Globus pallidus (tissue), 1 donor: ENCODE measurements around the gene CPNE4.

Source experiments
- DNase-seq: peaks from one replicate; pipeline ENCODE4 v3.0.0-alpha.2; 2015; ENCODE audit warnings: low spot score

CPNE4 gene

DNA sequence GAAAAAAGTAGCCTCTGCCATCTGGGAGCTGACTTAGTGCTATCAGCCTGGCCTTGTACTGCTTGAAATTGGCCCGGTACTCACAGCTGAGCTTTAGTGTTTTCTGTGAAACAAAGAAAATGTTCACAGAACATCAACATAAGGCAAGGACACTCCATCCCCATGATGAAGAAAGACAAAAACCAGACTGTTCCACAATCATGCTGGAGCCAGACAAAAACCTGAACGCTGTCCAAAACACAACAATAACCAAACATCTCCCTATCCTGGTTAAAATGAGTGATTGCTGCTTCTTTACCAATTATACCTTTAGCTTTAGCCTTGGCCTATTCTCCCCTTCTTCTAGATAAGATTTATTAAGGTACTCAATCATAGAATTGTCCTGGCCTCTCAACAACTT, 153.9 kb downstream of the CPNE4 start:
- DNase-seq: peak; percentile 3

- no peak for DNase-seq
Observed at GRCh38 chr3:131868203-131868602, 166.6 kb downstream of the CPNE4 start.

DNA sequence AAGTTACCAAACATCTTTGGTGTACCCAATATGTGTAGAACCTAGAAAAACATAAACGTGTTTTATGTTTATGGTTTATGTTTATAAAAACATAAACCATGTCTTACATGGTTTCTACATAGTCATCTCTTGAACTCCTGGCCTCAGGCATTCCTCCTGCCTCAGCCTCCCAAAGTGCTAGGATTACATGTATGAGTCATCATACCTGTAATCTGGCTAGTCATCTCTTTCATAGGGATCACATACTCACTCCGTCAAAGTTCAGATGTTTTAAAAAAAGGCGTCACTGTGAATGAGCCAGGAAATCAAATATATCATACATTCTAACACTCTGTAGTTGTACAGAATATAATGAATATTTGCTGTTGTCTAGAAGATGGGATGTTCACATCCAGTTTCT, 178.6 kb downstream of the CPNE4 start:
- DNase-seq: no peak

DNA sequence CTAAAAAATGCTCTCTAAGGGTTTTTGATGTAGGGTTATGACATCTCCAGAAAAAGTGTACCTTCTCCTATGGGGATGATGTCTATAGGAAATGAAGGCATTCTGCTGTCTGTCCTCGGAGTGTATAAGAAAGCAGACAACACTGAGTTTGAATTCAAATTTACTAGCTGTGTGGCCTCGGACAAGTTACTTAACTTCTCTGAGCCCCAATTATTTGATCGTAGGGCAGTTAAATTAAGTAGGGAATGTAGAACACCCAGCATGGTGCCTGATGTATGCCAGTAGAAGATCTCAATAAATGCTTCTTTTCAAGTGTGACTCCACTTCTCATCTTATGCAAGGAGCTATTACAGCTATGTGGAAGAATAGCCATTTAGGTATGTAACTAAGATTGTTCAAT, 184.6 kb downstream of the CPNE4 start:
- DNase-seq: no peak

GRCh38 chr3:131849616-131850015, 185.2 kb downstream of the CPNE4 start:
- peak; percentile 3 for DNase-seq

DNA sequence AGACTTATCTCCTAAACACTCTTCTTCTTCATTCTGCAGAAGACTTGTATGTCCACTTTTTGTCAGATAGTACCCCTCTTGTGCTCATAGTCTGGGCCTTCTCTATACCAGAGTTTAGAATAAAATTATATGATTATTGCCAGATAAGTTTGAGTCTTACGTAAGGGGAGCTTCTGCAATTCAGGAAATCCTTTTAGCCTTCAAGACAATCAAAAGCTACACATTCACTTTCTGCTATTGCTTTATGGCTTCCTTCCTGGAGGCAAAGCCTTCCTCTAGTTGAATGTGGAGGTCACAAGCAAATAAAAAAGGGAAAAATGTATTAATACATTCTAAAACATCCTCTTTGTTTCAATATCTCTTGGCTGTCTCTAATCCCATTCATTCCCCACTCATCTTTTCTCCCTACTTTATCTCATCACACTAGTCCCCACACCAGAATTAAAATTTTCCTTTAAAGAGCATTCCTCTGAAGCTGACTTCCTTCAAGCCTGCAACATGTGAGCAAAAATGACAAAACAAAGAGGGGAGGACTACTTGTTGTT, 186.8 kb downstream of the CPNE4 start:
- DNase-seq: no peak

- no peak for DNase-seq
Observed at GRCh38 chr3:131846296-131846924, 188.4 kb downstream of the CPNE4 start.

DNA sequence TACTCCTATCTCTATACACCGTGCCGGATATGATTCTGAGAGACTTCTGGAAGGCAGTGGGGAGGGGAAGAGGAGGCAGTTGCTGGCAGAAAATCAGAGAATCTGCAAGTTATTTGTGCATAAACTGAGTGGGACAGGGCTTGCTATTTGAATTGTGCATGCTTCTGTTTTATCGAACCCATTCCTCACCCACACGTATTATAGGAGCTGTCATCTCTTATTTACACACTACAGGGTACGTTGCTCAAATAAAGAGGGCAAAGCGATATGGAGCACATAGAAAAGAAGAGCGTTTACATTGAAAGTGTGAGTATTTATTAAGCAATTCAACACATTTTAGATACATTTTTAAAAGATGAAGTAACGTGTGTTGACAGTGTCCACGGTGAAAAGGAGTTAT, 191.6 kb downstream of the CPNE4 start:
- DNase-seq: no peak

- DNase-seq: no peak
Observed at GRCh38 chr3:131840156-131840797, 194.5 kb downstream of the CPNE4 start.

- DNase-seq: no peak
Observed at GRCh38 chr3:131835906-131836305, 198.9 kb downstream of the CPNE4 start.

DNA sequence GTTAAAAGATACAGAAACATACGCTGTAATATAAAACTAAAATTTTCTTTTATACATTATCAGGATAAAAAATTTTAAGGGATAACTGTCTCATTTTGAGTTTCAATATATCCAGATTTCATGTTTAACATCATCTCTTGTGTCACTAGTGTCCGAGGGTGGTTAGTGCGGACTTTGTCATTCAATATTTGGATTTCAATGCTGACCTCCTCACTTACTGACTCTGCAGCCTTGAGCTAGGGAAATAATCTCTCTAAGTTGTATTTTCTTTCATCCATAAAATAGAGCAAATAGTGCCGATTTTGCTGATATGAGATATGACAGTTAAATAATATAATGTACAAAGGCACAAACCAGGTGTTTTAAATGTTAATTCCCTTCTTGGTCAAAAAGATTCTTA, 203.2 kb downstream of the CPNE4 start:
- no peak for DNase-seq

- DNase-seq: no peak
Observed at GRCh38 chr3:131821191-131821762, 213.5 kb downstream of the CPNE4 start.

- DNase-seq: no peak
Observed at GRCh38 chr3:131819381-131820055, 215.3 kb downstream of the CPNE4 start.

DNA sequence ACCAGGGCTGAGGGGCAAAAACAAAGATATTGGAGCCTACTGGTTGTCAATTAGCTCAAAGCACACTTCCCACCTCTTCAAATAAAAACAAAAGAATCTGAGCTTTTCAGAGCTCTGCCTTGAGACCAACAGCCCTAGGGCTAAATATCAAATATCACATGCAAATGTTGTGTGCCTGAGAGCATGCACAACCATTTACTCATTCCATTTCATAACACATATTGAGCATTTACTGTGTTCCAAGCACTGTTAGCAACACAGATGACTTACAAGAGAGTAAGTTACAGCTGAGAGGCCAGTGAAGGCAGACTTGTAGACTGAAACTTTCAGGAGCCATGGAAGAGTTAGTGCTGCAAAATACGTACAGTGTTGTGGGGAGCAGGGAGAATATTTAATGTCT, 222.4 kb downstream of the CPNE4 start:
- DNase-seq: no peak

GRCh38 chr3:131811481-131811880, 223.3 kb downstream of the CPNE4 start:
- no peak for DNase-seq

DNA sequence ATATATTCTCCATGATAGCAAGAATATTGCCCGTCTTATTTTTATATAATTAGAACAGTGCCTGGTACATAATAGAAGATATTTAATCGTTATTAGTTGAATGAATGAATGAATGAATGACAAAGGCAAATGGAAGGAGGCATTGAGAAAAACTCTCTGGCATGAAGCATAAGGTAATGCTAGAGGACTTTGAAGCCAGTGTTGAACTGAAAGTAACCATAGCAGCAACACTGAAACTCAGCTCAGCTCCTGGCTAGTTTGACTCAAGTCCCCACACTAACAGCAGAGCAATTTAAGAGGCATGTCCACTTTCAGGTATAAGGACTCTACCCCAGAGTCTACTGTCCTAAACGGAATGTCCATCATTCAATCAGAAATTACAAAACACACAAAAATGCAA, 227.0 kb downstream of the CPNE4 start:
- DNase-seq: no peak

GRCh38 chr3:131806736-131807135, 228.1 kb downstream of the CPNE4 start:
- no peak for DNase-seq

DNA sequence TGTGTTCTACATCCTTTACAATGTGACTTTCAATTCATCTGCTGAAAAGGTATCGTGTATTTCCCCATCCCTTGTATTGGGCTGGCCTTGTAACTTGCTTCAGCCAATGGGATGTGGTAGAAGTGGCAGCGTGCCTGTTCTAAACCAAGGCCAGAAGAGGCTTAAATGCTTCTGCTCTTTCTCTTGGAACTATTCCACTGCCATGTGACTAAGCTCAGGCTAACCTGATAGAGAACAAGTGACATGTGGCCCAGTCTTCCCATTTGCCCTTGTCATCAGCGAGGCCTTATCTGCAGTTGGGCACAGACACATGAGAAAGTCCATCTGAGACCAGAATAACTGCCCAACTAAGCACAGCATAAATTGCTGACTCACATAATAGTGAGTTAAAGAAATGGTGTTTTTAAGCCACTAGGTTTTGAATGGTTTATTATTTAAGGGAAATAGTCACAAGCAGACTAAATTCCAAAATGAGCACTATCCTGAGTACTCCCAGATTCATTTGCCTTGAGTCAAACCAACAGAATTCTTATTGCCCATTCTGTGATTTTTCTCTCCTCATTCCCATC, 230.2 kb downstream of the CPNE4 start:
- no peak for DNase-seq

- no peak for DNase-seq
Observed at GRCh38 chr3:131803113-131803512, 231.7 kb downstream of the CPNE4 start.

- DNase-seq: no peak
Observed at GRCh38 chr3:131802029-131802428, 232.8 kb downstream of the CPNE4 start.

DNA sequence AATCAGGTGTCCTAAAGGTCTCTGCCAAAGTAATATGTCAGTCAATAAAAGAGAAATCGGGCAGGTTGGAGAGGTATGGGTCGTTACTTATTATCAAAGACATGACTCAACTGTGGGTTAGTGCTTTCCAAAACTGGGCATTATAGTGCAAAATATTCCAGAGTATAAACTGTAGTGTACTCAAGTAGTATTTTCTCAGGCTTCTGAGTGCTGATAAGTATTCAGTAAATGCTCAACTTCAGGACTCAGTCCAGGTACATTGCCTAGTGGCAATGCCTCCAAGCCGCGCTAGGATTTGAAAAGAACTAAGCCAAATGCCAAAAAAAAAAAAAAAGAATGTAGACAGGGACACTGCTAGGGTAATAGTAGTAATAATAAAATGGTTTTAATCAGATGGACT, 233.2 kb downstream of the CPNE4 start:
- no peak for DNase-seq

DNA sequence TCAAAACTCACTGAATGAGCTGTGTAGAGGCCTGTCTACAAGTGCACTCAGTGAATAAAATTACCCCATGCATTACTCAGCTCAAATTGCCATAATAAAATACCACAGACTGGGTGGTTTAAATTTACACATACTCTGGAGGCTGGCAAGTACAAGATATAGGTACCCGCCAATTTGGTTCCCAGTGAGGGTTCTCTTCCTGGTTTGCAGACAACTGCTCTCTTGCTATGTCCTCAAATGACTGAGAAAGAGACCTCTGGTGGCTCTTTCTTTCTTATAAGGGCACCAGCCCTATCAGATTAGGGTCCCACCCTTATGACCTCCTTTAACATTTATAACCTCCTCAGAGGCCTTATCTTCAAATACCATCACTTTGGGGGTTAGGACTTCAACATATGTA, 237.0 kb downstream of the CPNE4 start:
- no peak for DNase-seq
